ENCODE measurements around the gene CD4. TPM values are rescaled to one million over a fixed set of nuclear protein-coding genes. Genes with fewer than 3 reads are reported as not detected.

The CD4 gene
- total RNA-seq, 1 donor from 2014 or later = 0.75 TPM

DNA sequence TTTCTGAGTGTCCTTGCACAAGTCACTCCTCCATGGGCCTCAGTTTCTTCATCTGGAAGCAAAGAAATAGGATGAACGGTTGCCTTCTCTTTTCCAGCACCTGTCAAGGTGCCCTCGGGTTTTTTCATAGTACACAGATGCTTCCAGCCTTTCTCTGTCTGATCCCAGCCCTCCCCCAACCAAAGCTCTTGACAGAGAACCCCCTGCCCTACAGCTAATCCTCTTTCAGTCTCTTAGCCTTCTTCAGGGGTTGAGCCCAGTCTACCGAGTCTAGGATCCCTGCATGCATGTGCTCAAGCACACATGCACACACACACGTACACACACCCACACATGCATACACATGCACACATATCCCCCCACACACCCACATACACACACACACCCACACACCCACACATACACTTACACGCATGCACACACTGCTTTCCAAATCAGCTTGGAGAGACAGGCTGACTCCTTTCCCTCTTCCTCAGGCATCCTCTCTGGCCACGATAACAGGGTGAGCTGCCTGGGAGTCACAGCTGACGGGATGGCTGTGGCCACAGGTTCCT is 57.1 kb downstream of the CD4 start:
- TF ChIP-seq, protein P1, sequence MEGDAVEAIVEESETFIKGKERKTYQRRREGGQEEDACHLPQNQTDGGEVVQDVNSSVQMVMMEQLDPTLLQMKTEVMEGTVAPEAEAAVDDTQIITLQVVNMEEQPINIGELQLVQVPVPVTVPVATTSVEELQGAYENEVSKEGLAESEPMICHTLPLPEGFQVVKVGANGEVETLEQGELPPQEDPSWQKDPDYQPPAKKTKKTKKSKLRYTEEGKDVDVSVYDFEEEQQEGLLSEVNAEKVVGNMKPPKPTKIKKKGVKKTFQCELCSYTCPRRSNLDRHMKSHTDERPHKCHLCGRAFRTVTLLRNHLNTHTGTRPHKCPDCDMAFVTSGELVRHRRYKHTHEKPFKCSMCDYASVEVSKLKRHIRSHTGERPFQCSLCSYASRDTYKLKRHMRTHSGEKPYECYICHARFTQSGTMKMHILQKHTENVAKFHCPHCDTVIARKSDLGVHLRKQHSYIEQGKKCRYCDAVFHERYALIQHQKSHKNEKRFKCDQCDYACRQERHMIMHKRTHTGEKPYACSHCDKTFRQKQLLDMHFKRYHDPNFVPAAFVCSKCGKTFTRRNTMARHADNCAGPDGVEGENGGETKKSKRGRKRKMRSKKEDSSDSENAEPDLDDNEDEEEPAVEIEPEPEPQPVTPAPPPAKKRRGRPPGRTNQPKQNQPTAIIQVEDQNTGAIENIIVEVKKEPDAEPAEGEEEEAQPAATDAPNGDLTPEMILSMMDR (conservative IDR thresholded peaks at IDR 0.05; ENCODE audit: low read depth, low read length) = no peak
- H3K4me3 ChIP-seq (ENCODE audit: low read depth, low read length) = no peak overlapping the region
- no peak for DNase-seq (ENCODE audit: low read depth)

DNA sequence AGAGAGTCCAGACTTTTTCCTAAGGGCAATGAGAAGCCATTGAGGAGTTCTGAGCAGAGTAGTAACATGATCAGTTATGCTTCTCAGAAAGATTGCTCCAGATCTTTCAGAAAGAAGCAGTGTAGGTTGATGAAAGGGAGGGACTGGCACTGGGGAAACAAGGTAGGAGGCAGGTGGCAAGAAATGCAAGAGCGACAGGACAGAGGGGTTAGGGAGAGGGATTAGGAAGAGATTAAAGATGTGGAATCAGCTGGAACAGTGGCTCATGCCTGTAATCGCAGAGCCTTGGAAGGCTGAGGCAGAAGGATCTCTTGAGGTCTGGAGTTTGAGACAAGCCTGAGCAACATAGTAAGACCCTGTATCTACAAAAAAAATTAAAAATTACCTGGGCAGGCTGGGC is 58.3 kb downstream of the CD4 start:
- no peak overlapping the region for H3K4me3 ChIP-seq (ENCODE audit: low read depth, low read length)
- no peak for DNase-seq (ENCODE audit: low read depth)
- TF ChIP-seq, protein P1 (conservative IDR thresholded peaks at IDR 0.05; ENCODE audit: low read depth, low read length) = no peak

DNA sequence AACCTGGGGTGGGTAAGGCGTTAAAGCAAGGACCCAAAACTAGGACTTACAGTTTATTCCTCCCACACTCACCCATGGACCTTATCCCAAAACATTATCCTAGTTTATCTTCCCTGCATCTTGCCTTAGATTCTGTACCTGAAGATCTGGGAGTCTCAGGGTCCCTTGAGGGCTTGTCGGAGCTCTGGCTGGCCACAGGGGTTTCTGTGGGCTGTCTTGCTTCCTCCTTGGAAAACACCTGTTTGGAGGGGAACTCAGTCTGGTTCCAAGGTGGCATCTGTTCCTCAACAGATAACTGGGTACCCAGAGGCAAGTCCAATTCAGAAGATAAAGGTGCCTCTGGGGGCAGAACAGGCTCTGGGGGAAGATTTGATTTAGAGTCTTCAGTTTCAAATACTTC is 60.1 kb downstream of the CD4 start:
- DNase-seq (ENCODE audit: low read depth) = no peak
- H3K4me3 ChIP-seq (ENCODE audit: low read depth, low read length) = no peak overlapping the region
- TF ChIP-seq, protein P1 (conservative IDR thresholded peaks at IDR 0.05; ENCODE audit: low read depth, low read length) = no peak

DNA sequence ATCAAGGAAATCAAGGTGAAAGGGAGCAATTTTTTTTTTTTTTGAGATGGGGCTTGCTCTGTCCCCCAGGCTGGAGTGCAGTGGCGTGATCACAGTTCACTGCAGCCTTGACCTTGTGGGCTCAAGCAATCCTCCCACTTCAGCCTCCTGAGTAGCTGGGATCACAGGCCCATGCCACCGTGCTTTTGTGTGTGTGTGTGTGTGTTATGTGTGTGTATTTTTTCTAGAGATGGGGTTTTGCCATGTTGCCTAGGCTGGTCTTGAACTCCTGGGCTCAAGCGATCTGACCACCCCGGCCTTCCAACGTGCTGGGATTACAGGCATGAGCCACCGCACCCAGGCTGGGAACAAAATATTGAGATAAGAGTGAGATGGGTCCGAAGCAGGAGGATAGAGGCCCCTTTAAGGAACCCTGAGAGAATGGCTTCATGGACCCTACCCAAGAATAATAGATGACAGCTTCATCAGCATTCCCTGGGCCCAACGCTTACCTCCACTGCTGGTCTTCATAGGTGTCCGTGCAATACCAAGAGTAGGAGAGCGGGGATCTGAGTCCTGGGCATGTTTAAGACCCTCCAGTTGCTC is 60.7 kb downstream of the CD4 start:
- peak overlapping the region; percentile 97 for H3K4me3 ChIP-seq (ENCODE audit: low read depth, low read length)
- TF ChIP-seq, protein P1 (conservative IDR thresholded peaks at IDR 0.05; ENCODE audit: low read depth, low read length) = no peak
- no peak for DNase-seq (ENCODE audit: low read depth)

DNA sequence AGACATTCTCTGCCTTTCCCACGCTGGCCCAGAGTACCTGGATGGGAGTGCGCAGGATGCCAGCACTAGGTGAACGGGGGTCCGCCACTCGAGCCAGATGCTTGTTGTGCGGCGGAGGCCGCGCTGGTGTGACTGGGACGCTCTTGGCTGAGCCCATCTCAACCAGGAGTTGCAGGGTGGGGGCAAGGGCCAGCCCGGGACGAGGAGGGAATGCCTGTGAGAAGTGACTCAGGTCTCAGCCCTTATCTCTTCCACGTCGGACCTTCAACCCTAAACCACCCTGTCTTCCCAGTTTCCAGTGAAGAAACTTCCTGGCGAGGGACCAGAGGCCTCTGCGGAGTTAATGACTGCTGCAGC is 61.4 kb downstream of the CD4 start:
- no peak for DNase-seq (ENCODE audit: low read depth)

DNA sequence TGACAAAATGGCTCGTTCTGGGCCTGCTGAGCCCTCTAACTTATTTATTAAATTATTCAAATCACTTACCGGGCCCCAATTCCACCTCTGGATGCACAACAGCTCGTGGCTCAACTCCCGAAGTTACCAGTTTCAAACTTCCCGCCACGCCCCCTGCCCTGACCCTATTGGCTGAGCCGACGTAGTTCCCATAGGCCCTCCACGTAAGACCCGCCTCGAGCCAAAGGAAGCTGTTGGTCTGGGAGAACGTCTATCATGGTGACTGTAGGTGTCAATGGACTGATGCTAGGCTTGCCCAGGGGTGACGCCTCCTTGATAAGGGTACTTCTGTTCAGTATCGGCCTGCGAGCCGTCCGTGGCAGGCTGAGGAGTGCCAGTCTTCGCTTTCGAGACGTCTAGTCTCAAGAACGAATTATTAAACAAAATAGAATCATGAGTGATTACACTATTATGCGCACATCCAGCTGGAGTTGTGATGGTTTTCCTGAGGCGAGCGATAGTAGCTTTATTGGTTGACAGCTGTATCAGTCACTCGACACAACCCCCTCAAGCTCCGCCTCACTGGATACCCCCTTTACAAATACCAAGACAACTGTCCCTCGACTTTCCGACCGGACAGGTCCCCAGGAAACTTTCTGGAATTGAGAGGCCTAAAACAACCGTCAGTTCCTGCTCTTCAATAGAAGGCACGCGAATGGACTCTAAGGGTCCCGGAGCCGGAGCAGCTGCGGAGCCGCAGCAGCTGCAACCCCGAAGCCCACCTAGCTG is 62.0 kb downstream of the CD4 start, which contains the start of gene CDCA3:
TSS of gene CDCA3 (minus strand) at position 134 of the 768 bp plus-strand sequence. CDS start 334 bp downstream, outside the sequence.
- TF ChIP-seq, protein P1 (conservative IDR thresholded peaks at IDR 0.05; ENCODE audit: low read depth, low read length) = no peak
- DNase-seq (ENCODE audit: low read depth) = peak; percentile 94
- peak within 1 kb of the TSS; percentile 97 for H3K4me3 ChIP-seq (ENCODE audit: low read depth, low read length)

More for the DNA sequence above, 61.4 kb downstream of the CD4 start:
- TF ChIP-seq, protein P1 (conservative IDR thresholded peaks at IDR 0.05; ENCODE audit: low read depth, low read length) = no peak
- H3K4me3 ChIP-seq (ENCODE audit: low read depth, low read length) = peak overlapping the region; percentile 97

Measured in epithelial cell of proximal tubule (primary cell).